ENCODE data around the gene GPRC5D.

GPRC5D gene

GRCh38 chr12:12982331-12982730 lies 30.4 kb upstream of the GPRC5D start:
- DNase-seq (ENCODE audit: insufficient read length, low spot score) (no peak), FAIRE-seq (no peak)
- no peak for TF ChIP-seq POLR2A (IDR thresholded peaks at IDR 0.05; ENCODE audit: low read depth, low read length)
- TF ChIP-seq TAF1 (IDR thresholded peaks at IDR 0.05; ENCODE audit: low read depth, low read length) = no peak
- TF ChIP-seq POU2F2 (IDR thresholded peaks at IDR 0.05; ENCODE audit: low read depth, low read length) = no peak
- TF ChIP-seq SPI1 (IDR thresholded peaks at IDR 0.05; ENCODE audit: low read depth, low read length) = no peak
- TF ChIP-seq PAX5 (IDR thresholded peaks at IDR 0.05; ENCODE audit: insufficient read depth, low read length, severe bottlenecking) = no peak
- TF ChIP-seq POLR2AphosphoS5 (IDR thresholded peaks at IDR 0.05; ENCODE audit: low read depth, low read length) = no peak

- no peak for FAIRE-seq
- TF ChIP-seq TAF1 (IDR thresholded peaks at IDR 0.05; ENCODE audit: low read depth, low read length) = no peak
- TF ChIP-seq POU2F2 (IDR thresholded peaks at IDR 0.05; ENCODE audit: low read depth, low read length) = no peak
- no peak for TF ChIP-seq PAX5 (IDR thresholded peaks at IDR 0.05; ENCODE audit: insufficient read depth, low read length, severe bottlenecking)
- no peak for TF ChIP-seq POLR2AphosphoS5 (IDR thresholded peaks at IDR 0.05; ENCODE audit: low read depth, low read length)
- TF ChIP-seq SPI1 (IDR thresholded peaks at IDR 0.05; ENCODE audit: low read depth, low read length) = no peak
- no peak for TF ChIP-seq POLR2A (IDR thresholded peaks at IDR 0.05; ENCODE audit: low read depth, low read length)
- no peak for DNase-seq (ENCODE audit: insufficient read length, low spot score)
Observed at GRCh38 chr12:12979731-12980259, 27.8 kb upstream of the GPRC5D start.

DNA sequence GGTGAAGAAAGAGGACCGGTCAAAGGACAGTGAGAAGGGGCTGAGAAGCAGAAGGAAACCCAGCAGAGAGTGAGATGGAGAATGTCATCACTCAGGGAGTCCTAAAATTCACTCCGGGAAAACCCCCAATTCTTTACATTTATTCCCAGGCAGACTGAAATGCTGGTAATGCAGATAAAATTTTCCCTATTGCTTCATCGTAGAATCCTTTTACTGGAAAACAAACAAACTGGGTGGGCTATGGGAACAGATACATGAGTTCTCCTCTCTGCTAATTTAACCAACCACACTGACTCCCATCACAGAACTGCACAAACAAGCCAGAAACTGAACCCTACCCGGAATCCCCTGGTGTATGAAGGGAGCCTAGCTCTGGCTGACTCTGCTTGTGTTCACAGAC lies 27.2 kb upstream of the GPRC5D start:
- no peak for FAIRE-seq
- TF ChIP-seq POU2F2 (IDR thresholded peaks at IDR 0.05; ENCODE audit: low read depth, low read length) = no peak
- TF ChIP-seq TAF1 (IDR thresholded peaks at IDR 0.05; ENCODE audit: low read depth, low read length) = no peak
- no peak for TF ChIP-seq POLR2A (IDR thresholded peaks at IDR 0.05; ENCODE audit: low read depth, low read length)
- no peak for TF ChIP-seq POLR2AphosphoS5 (IDR thresholded peaks at IDR 0.05; ENCODE audit: low read depth, low read length)
- TF ChIP-seq SPI1 (IDR thresholded peaks at IDR 0.05; ENCODE audit: low read depth, low read length) = no peak
- no peak for TF ChIP-seq PAX5 (IDR thresholded peaks at IDR 0.05; ENCODE audit: insufficient read depth, low read length, severe bottlenecking)
- DNase-seq (ENCODE audit: insufficient read length, low spot score) = no peak

DNA sequence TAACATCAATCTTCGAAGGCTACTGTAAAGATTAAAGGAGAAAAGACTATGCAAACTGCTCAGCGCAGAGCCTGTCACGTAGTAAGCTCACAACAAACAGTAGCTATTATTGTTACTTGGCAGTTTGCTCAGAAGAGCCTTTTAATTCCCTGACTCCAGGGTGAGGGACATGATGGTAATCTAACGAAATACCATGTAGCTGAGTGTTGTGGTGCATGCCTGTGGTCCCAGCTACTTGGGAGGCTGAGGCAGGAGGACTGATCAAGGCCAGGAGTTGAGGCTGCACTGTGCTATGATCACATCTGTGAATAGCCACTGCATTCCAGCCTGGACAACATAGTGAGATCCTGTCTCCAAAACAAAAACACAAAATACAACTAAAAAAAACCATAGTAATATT lies 25.3 kb upstream of the GPRC5D start:
- TF ChIP-seq SPI1 (IDR thresholded peaks at IDR 0.05; ENCODE audit: low read depth, low read length) (no peak), PAX5 (IDR thresholded peaks at IDR 0.05; ENCODE audit: insufficient read depth, low read length, severe bottlenecking) (no peak), POLR2A (IDR thresholded peaks at IDR 0.05; ENCODE audit: low read depth, low read length) (no peak), POLR2AphosphoS5 (IDR thresholded peaks at IDR 0.05; ENCODE audit: low read depth, low read length) (no peak), POU2F2 (IDR thresholded peaks at IDR 0.05; ENCODE audit: low read depth, low read length) (no peak), TAF1 (IDR thresholded peaks at IDR 0.05; ENCODE audit: low read depth, low read length) (no peak)
- DNase-seq (ENCODE audit: insufficient read length, low spot score) = no peak
- FAIRE-seq = no peak

GRCh38 chr12:12976366-12976765 lies 24.4 kb upstream of the GPRC5D start:
- FAIRE-seq (no peak), DNase-seq (ENCODE audit: insufficient read length, low spot score) (no peak)
- no peak for TF ChIP-seq POU2F2 (IDR thresholded peaks at IDR 0.05; ENCODE audit: low read depth, low read length)
- TF ChIP-seq POLR2AphosphoS5 (IDR thresholded peaks at IDR 0.05; ENCODE audit: low read depth, low read length) = no peak
- TF ChIP-seq POLR2A (IDR thresholded peaks at IDR 0.05; ENCODE audit: low read depth, low read length) = no peak
- TF ChIP-seq TAF1 (IDR thresholded peaks at IDR 0.05; ENCODE audit: low read depth, low read length) = no peak
- no peak for TF ChIP-seq SPI1 (IDR thresholded peaks at IDR 0.05; ENCODE audit: low read depth, low read length)
- no peak for TF ChIP-seq PAX5 (IDR thresholded peaks at IDR 0.05; ENCODE audit: insufficient read depth, low read length, severe bottlenecking)

DNA sequence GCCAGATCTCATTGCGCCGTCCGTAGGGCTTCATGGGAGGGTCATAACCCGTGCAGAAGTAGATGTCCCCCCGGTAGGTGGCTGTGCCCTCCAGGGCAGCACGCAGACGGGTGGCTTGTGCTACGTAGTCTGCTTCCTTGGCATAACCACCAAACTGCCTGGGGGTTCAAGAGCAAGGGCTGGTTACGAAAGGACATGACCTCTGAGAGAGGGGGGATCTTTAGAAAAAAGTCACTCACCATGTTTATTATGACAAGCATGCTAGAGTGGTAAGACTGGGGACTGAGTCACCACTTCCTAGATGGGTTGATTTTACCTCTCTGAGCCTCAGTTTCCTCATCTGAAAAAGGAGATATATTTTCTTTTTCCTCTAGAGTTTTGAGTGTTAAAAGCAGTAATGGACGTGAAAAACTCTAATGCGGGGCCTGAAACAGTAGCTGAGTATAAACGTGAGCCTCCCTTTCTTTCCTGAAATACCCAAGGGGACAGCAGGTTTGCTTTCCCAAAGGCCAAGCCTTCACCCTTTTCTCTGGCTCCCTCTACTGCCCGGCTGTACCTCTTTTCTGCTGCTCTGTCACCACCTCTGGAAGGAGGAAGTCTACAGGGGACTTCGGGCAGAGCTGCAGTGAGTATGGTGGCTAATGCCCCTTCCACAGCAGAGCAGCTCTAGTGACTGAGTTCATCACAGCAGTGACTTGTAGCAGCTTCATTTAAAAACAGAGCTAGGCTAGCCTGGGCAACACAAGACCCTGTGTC lies 23.5 kb upstream of the GPRC5D start:
- TF ChIP-seq SPI1 (IDR thresholded peaks at IDR 0.05; ENCODE audit: low read depth, low read length) = no peak
- no peak for TF ChIP-seq POLR2AphosphoS5 (IDR thresholded peaks at IDR 0.05; ENCODE audit: low read depth, low read length)
- no peak for TF ChIP-seq POLR2A (IDR thresholded peaks at IDR 0.05; ENCODE audit: low read depth, low read length)
- no peak for TF ChIP-seq POU2F2 (IDR thresholded peaks at IDR 0.05; ENCODE audit: low read depth, low read length)
- TF ChIP-seq TAF1 (IDR thresholded peaks at IDR 0.05; ENCODE audit: low read depth, low read length) = no peak
- FAIRE-seq = no peak
- DNase-seq (ENCODE audit: insufficient read length, low spot score) = no peak

GRCh38 chr12:12974211-12974610 lies 22.2 kb upstream of the GPRC5D start:
- TF ChIP-seq POLR2A (IDR thresholded peaks at IDR 0.05; ENCODE audit: low read depth, low read length) (no peak), POLR2AphosphoS5 (IDR thresholded peaks at IDR 0.05; ENCODE audit: low read depth, low read length) (no peak), SPI1 (IDR thresholded peaks at IDR 0.05; ENCODE audit: low read depth, low read length) (no peak), TAF1 (IDR thresholded peaks at IDR 0.05; ENCODE audit: low read depth, low read length) (no peak)
- DNase-seq (ENCODE audit: insufficient read length, low spot score) (no peak), FAIRE-seq (no peak)

DNA sequence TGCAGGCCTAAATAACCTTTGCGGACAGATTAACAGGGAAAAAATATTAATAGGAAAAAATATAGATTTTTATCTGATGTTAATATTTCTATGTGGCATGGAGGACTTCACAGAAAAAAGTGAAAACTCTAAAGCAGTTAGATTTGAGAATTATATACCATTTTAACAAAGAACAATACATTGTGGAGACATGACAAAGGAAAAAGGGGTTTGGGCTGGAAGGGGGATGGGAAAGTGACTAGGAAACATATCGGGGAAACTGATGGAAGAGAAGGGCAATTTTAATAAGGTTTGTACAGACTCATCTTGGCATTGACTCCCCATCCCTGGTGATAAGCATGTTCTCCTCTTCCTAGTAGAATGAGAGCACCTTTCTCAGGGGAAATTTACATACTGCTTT lies 21.0 kb upstream of the GPRC5D start:
- TF ChIP-seq TAF1 (IDR thresholded peaks at IDR 0.05; ENCODE audit: low read depth, low read length) = no peak
- no peak for TF ChIP-seq PAX5 (IDR thresholded peaks at IDR 0.05; ENCODE audit: insufficient read depth, low read length, severe bottlenecking)
- DNase-seq (ENCODE audit: insufficient read length, low spot score) = no peak
- FAIRE-seq = no peak

GRCh38 chr12:12965836-12966235 lies 13.9 kb upstream of the GPRC5D start:
- FAIRE-seq = no peak
- no peak for DNase-seq (ENCODE audit: insufficient read length, low spot score)
- TF ChIP-seq POLR2AphosphoS5 (IDR thresholded peaks at IDR 0.05; ENCODE audit: low read depth, low read length) (no peak), POU2F2 (IDR thresholded peaks at IDR 0.05; ENCODE audit: low read depth, low read length) (no peak), SPI1 (IDR thresholded peaks at IDR 0.05; ENCODE audit: low read depth, low read length) (no peak), PAX5 (IDR thresholded peaks at IDR 0.05; ENCODE audit: insufficient read depth, low read length, severe bottlenecking) (no peak), POLR2A (IDR thresholded peaks at IDR 0.05; ENCODE audit: low read depth, low read length) (no peak), TAF1 (IDR thresholded peaks at IDR 0.05; ENCODE audit: low read depth, low read length) (no peak)

DNA sequence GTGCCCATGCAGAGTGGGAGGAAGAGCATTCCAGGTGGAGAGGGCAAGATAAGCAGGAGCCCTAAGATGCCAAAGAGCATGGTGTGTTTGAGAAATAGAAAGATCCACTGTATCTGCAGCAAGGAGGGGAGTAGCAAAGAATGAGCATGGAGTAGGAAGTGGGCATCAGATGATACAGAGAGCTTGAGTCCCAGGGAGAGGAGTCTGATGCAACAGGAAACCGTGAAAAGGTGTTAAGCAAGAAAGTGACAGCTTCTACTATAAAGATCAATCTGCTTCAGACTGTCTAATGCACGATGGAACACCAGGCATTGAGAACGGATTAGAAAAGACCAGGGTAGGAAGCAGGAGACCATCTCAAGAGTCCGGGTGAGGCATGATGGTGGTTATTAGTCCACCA lies 12.3 kb upstream of the GPRC5D start:
- FAIRE-seq = no peak
- TF ChIP-seq SPI1 (IDR thresholded peaks at IDR 0.05; ENCODE audit: low read depth, low read length) (no peak), POLR2AphosphoS5 (IDR thresholded peaks at IDR 0.05; ENCODE audit: low read depth, low read length) (no peak)
- DNase-seq (ENCODE audit: insufficient read length, low spot score) = no peak

All from GM12891 (cell line).